GM06990 (cell line): Measurements from ENCODE around the gene TMEM260.

Source experiments
- DNase-seq: peaks from one replicate; pipeline ENCODE4 v3.0.0-alpha.2; 2011; ENCODE audit not compliant: insufficient read length; ENCODE audit errors: extremely low read depth
- H3K27me3 ChIP-seq: replicated peaks from 2 replicates; pipeline ENCODE4 v1.6.0; 2011; ENCODE audit warnings: low read length; ENCODE audit not compliant: control insufficient read depth, insufficient read depth
- H3K36me3 ChIP-seq: 2 replicates; pipeline ENCODE4 v1.5.1; 2011; ENCODE audit warnings: low read length; ENCODE audit not compliant: control insufficient read depth, insufficient read depth
- H3K4me3 ChIP-seq: replicated peaks from 2 replicates; pipeline ENCODE4 v1.5.1; 2011; ENCODE audit warnings: low read depth, mild to moderate bottlenecking, control low read depth, low read length
- CTCF ChIP-seq: IDR thresholded peaks from 2 replicates; pipeline ENCODE4 v1.5.1; 2011; ENCODE audit warnings: low read length, control low read depth, mild to moderate bottlenecking, inconsistent platforms; ENCODE audit not compliant: insufficient read depth, poor library complexity, severe bottlenecking

The TMEM260 gene

DNA sequence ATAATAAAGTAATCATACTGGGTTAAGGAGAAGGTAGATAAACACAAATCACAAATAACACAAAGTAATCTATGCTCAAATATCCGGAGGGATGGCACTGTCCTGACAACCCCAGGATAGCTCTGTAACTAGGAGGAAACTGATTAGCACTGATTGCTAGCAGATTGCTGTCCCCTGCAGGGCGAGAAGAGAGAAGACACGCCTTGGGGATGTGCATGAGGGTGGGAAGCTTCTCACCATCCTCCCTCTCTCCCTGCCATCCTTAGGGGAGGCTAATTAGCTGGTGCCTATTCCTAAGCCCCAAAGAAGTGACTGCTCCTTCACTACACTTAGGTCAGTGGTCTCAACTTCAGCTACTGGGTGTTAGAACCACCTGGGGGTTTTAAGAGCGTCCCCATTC is 27.0 kb upstream of the TMEM260 start:
- peak; percentile 11 for TF ChIP-seq CTCF
- no peak for DNase-seq
- Histone ChIP-seq H3K36me3 (no peaks in the 10 kb centered on the region), H3K27me3 (no peaks in the 10 kb centered on the region; the same call in 1 of the 2 replicates), H3K4me3 (no peak overlapping the region)

DNA sequence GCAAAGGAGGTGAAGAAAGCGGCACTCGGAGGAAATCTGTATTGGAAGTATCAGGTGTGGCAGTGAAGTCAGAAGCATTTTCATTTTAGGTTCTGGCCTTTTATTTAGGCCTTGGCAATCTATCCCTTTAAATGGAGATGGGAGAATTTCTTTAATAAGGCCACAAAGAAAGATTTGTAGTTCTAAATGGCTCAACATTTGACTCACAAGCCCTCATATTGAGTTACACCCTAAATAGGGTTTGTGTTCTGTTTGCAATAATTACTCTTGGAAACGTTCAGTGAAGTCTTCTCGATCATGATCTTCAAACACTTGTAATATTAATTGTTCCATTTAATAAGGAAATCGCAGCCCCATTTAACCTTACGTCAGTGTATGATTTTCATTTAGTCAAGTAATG is 25.3 kb upstream of the TMEM260 start:
- Histone ChIP-seq H3K4me3 (no peak overlapping the region), H3K27me3 (no peaks in the 10 kb centered on the region; the same call in 1 of the 2 replicates), H3K36me3 (no peaks in the 10 kb centered on the region)
- no peak for TF ChIP-seq CTCF
- DNase-seq: no peak

DNA sequence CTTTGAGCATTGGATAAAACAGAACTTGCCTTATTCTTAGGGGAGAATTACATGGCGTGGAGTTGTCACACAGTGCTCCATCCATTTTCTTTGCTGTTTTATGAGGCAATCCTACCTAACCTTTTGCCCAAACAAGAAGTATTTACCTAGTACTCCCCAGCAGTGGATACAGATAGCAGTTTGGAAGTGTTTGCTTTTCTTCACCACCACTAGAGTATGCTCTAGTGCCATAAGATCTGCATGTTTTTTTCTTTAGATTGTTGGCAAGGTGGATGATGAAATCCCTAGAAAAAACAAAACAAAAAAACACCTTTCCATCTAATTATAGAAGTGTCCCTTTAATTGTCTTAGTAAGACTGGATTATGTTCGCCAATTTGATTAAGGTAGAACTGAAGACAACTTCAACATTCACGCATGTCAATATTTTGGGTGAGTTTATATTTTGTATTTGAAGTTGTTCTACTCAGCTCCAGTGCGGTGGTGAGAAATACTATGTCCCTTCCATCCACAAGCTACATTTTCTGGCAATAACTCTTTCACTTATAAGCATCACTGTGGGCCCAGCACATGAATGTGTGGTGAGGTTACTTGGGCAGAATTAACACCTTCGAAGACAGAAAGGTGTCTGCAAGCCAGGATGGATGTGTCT is 23.6 kb upstream of the TMEM260 start:
- Histone ChIP-seq H3K4me3 (no peak overlapping the region), H3K27me3 (no peaks in the 10 kb centered on the region; the same call in 1 of the 2 replicates), H3K36me3 (no peaks in the 10 kb centered on the region)
- TF ChIP-seq CTCF: peak; percentile 67
- DNase-seq: no peak

GRCh38 chr14:56559182-56559581 is 20.4 kb upstream of the TMEM260 start:
- no peaks in the 10 kb centered on the region; the same call in 1 of the 2 replicates for H3K27me3 ChIP-seq
- no peaks in the 10 kb centered on the region for H3K36me3 ChIP-seq
- DNase-seq: no peak
- no peak for TF ChIP-seq CTCF
- no peak overlapping the region for H3K4me3 ChIP-seq

DNA sequence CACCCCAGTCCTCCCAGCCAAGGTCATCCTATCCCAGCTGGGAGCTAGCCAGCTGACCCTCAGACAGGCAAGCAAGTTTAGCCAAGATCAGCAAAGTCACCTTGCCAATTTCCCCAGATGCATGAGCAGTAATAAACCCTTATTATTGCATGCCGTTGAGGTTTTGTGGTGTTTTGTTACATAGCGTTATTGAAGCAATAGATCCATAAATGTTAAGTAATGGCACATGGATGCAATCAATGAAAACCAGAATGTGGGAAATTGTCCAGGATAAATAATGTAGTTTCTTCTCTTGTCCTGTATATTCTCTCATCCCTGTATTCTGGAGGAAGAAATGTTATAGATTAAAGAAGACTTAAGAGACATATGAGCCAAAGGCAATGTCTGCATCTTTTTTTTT is 18.0 kb upstream of the TMEM260 start:
- no peak overlapping the region for H3K4me3 ChIP-seq
- DNase-seq: no peak
- no peaks in the 10 kb centered on the region for H3K36me3 ChIP-seq
- TF ChIP-seq CTCF: no peak
- H3K27me3 ChIP-seq: no peaks in the 10 kb centered on the region

DNA sequence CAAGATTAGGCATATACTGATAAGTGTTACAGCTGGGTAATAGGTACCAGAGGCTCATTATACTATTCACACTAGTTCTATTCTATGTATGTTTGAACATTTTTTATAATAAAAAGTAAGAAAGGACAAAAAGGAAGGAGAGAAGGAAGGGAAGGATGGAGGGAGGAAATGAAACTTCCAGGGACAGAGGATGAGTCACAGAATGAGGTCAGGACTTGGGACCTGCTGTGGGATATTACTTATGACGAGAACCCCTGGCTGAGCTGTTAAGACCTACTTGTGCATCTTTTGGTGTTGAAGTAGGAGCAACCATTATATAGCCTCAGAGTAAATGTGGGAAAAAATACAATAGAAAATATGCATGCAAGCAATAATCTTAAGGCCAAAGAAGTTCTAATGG is 16.7 kb upstream of the TMEM260 start:
- TF ChIP-seq CTCF: no peak
- Histone ChIP-seq H3K4me3 (no peak overlapping the region), H3K27me3 (no peaks in the 10 kb centered on the region), H3K36me3 (no peaks in the 10 kb centered on the region)
- DNase-seq: no peak
